ENCODE measurements around the gene SNRNP70. TPM values are rescaled to one million over a fixed set of nuclear protein-coding genes. Genes with fewer than 3 reads are reported as not detected.

SNRNP70 gene
- total and polyA plus RNA-seq, 2 of the 13 experiments (the other 11 are each of a cell fraction or from before 2014, with no cell fraction given), result 150 to 210 TPM

- Histone ChIP-seq H4K20me1 (ENCODE audit: insufficient read depth, low read length) (peaks cover 20% of the 10 kb centered on the region), H3K36me3 (replicated peaks in 1 of 2; ENCODE audit: control insufficient read depth in 1 of 2, insufficient read depth in 2 of 2, low read length in 2 of 2) (peaks cover 21 to 70% of the 10 kb centered on the region in 2 experiments; a peak in 4 of 5 replicates), H3K4me1 (ENCODE audit: insufficient read depth, low read length) (no peaks in the 10 kb centered on the region), H3K27ac (ENCODE audit: extremely low read length, insufficient read depth, low read length) (no peak overlapping the region), H3K4me2 (ENCODE audit: low read depth, low read length) (no peak overlapping the region), H3K79me2 (ENCODE audit: insufficient read depth, low read length) (no peaks in the 10 kb centered on the region), H2AFZ (ENCODE audit: low read length) (no peak overlapping the region), H3K9me3 (ENCODE audit: low read length) (no peaks in the 10 kb centered on the region), H3K27me3 (ENCODE audit: control insufficient read depth in 1 of 2, insufficient read depth in 2 of 2, low read length in 2 of 2) (no peaks in the 10 kb centered on the region), H3K4me3 (replicated peaks in 1 of 3; ENCODE audit: insufficient read depth in 1 of 3, low read depth in 2 of 3, low read length in 3 of 3) (no peak overlapping the region), H3K9ac (ENCODE audit: insufficient read depth, low read depth, low read length) (no peak overlapping the region)
- ATAC-seq (peak; percentile 75), DNase-seq (ENCODE audit: low spot score) (peak; percentile 59), FAIRE-seq (peak; percentile 76)
- ChIA-PET CTCF (ENCODE audit: low intra/inter-chr PET ratio, low total read pairs) (interaction anchor here (1.1 to 1.8 kb wide), 2 partner anchors 9 to 38 kb away, joined by 4 to 7 read pairs; no protein-coding TSS in a partner anchor), POLR2A (interaction anchor here (1.2 to 1.4 kb wide), 3 partner anchors 9 to 113 kb away, joined by 4 read pairs; partner anchors contain the start of genes GYS1 and RUVBL2)
- intact Hi-C loops (cut with micrococcal nuclease; ENCODE audit: unreplicated experiment), result no loop called here
- no TSS peak for BruUV-seq (replicated peaks)
- WGBS (ENCODE audit: low lambda C conversion rate), result 69% methylated on average over 11 of the region's 12 CpGs
- in situ Hi-C loops (cut with HindIII; ENCODE audit: extremely low pct_ligation_motif_present, low pct_unique_long_range_greater_than_20kb), result no loop called here
- TF ChIP-seq REPIN1 (CRISPR knock-in tag; IDR thresholded peaks at IDR 0.05; ENCODE audit: borderline replicate concordance, low read depth) (0 out of 2 replicates have a peak, but pooled peaks have one; percentile 30), ZNF878 (CRISPR knock-in tag; IDR thresholded peaks at IDR 0.05) (no peak), TRIM22 (IDR thresholded peaks at IDR 0.05) (no peak), ZBTB33 (CRISPR knock-in tag; IDR thresholded peaks at IDR 0.05) (peak; percentile 31; the same call in 1 of the 2 replicates), HMGXB4 (CRISPR knock-in tag; IDR thresholded peaks at IDR 0.05; ENCODE audit: borderline replicate concordance in 1 of 2, low read depth in 1 of 2) (peak in 1 of 2 experiments; percentile 32; a peak in 1 of 4 replicates), STAG1 (CRISPR knock-in tag; IDR thresholded peaks at IDR 0.05) (peak; percentile 45), RAD21 (CRISPR knock-in tag; IDR thresholded peaks at IDR 0.05) (peak; percentile 48; the same call in 1 of the 2 replicates), ZNF710 (CRISPR knock-in tag; IDR thresholded peaks at IDR 0.05; ENCODE audit: borderline replicate concordance) (no peak), NFE2L2 (IDR thresholded peaks at IDR 0.05; ENCODE audit: low read length) (peak; percentile 51; the same call in 1 of the 2 replicates), CERS6 (CRISPR knock-in tag; IDR thresholded peaks at IDR 0.05) (no peak), XRCC5 (optimal IDR thresholded peaks at IDR 0.05; ENCODE audit: low read length) (peak; percentile 78), ZNF816 (CRISPR knock-in tag; IDR thresholded peaks at IDR 0.05; ENCODE audit: borderline replicate concordance) (no peak), AKAP8 (CRISPR knock-in tag; IDR thresholded peaks at IDR 0.05) (0 out of 2 replicates have a peak, but pooled peaks have one; percentile 39)
Observed at GRCh38 chr19:49106648-49107135, 21.4 kb downstream of the SNRNP70 start.
